Measurements from ENCODE around the gene PIERCE2.
"Not testable (repeated sequence)": the region's sequence is repeated elsewhere in the genome, so short reads cannot be mapped to it uniquely, and the experiment has no call there.

Gene PIERCE2

GRCh38 chr15:55401786-55402246 lies 6.5 kb upstream of the PIERCE2 start:
- Mint-ChIP-seq H3K4me3 (no peak overlapping the region), H3K36me3 (ENCODE audit: low read depth) (peaks cover 9% of the 10 kb centered on the region), H3K9me3 (no peaks in the 10 kb centered on the region), H3K4me1 (ENCODE audit: low read depth) (peaks cover 27% of the 10 kb centered on the region), H3K27ac (no peak overlapping the region), H3K27me3 (ENCODE audit: low read depth) (no peaks in the 10 kb centered on the region)
- no peak for DNase-seq (ENCODE audit: low spot score)

GRCh38 chr15:55402707-55403106 lies 5.6 kb upstream of the PIERCE2 start:
- H3K27ac Mint-ChIP-seq = peak overlapping the region; percentile 53
- peaks cover 32% of the 10 kb centered on the region for H3K4me1 Mint-ChIP-seq (ENCODE audit: low read depth)
- H3K9me3 Mint-ChIP-seq = no peaks in the 10 kb centered on the region
- DNase-seq (ENCODE audit: low spot score) = no peak
- H3K36me3 Mint-ChIP-seq (ENCODE audit: low read depth) = peaks cover 7% of the 10 kb centered on the region
- H3K27me3 Mint-ChIP-seq (ENCODE audit: low read depth) = no peaks in the 10 kb centered on the region
- peak overlapping the region; percentile 30 for H3K4me3 Mint-ChIP-seq

GRCh38 chr15:55403531-55403930 lies 4.8 kb upstream of the PIERCE2 start:
- Mint-ChIP-seq H3K27me3 (ENCODE audit: low read depth) (no peaks in the 10 kb centered on the region), H3K27ac (peak overlapping the region; percentile 29), H3K4me1 (ENCODE audit: low read depth) (peaks cover 34% of the 10 kb centered on the region), H3K36me3 (ENCODE audit: low read depth) (peaks cover 7% of the 10 kb centered on the region), H3K4me3 (peak overlapping the region; percentile 51), H3K9me3 (no peaks in the 10 kb centered on the region)
- no peak for DNase-seq (ENCODE audit: low spot score)

- peaks cover 29% of the 10 kb centered on the region for H3K4me1 Mint-ChIP-seq (ENCODE audit: low read depth)
- no peak for DNase-seq (ENCODE audit: low spot score)
- peak overlapping the region; percentile 97 for H3K4me3 Mint-ChIP-seq
- H3K27ac Mint-ChIP-seq = peak overlapping the region; percentile 95
- H3K9me3 Mint-ChIP-seq = no peaks in the 10 kb centered on the region
- H3K36me3 Mint-ChIP-seq (ENCODE audit: low read depth) = no peaks in the 10 kb centered on the region
- no peaks in the 10 kb centered on the region for H3K27me3 Mint-ChIP-seq (ENCODE audit: low read depth)
Measured at GRCh38 chr15:55407498-55408011, 740 bp upstream of the PIERCE2 start.

GRCh38 chr15:55408976-55409375 lies 681 bp downstream of the PIERCE2 start:
- Mint-ChIP-seq H3K27ac (peak overlapping the region; percentile 95), H3K4me1 (ENCODE audit: low read depth) (peaks cover 17% of the 10 kb centered on the region), H3K4me3 (peak overlapping the region; percentile 97)
- not testable (repeated sequence) for DNase-seq (ENCODE audit: low spot score); H3K27me3 Mint-ChIP-seq (ENCODE audit: low read depth); H3K9me3 Mint-ChIP-seq; H3K36me3 Mint-ChIP-seq (ENCODE audit: low read depth)

GRCh38 chr15:55417678-55418077 lies 9.4 kb downstream of the PIERCE2 start:
- not testable (repeated sequence) for H3K27ac Mint-ChIP-seq; H3K4me1 Mint-ChIP-seq (ENCODE audit: low read depth)

GRCh38 chr15:55420171-55420866 lies 12.0 kb downstream of the PIERCE2 start:
- no peak for DNase-seq (ENCODE audit: low spot score)
- Mint-ChIP-seq H3K9me3 (no peaks in the 10 kb centered on the region), H3K4me1 (ENCODE audit: low read depth) (no peaks in the 10 kb centered on the region), H3K4me3 (no peak overlapping the region), H3K27me3 (ENCODE audit: low read depth) (no peaks in the 10 kb centered on the region), H3K36me3 (ENCODE audit: low read depth) (no peaks in the 10 kb centered on the region), H3K27ac (no peak overlapping the region)

More at GRCh38 chr15:55417678-55418077, 9.4 kb downstream of the PIERCE2 start:
- H3K9me3 Mint-ChIP-seq; H3K36me3 Mint-ChIP-seq (ENCODE audit: low read depth); H3K4me3 Mint-ChIP-seq; DNase-seq (ENCODE audit: low spot score); H3K27me3 Mint-ChIP-seq (ENCODE audit: low read depth): not testable (repeated sequence)

GRCh38 chr15:55422089-55422488 lies 13.8 kb downstream of the PIERCE2 start:
- DNase-seq (ENCODE audit: low spot score) = no peak
- Mint-ChIP-seq H3K36me3 (ENCODE audit: low read depth) (no peaks in the 10 kb centered on the region), H3K27me3 (ENCODE audit: low read depth) (peaks cover 4% of the 10 kb centered on the region), H3K9me3 (no peaks in the 10 kb centered on the region), H3K4me3 (no peak overlapping the region), H3K27ac (no peak overlapping the region), H3K4me1 (ENCODE audit: low read depth) (no peaks in the 10 kb centered on the region)

- no peak for DNase-seq (ENCODE audit: low spot score)
Measured at GRCh38 chr15:55434989-55435825, 26.9 kb downstream of the PIERCE2 start.

GRCh38 chr15:55443141-55443540 lies 34.8 kb downstream of the PIERCE2 start:
- H3K27me3 Mint-ChIP-seq (ENCODE audit: low read depth); H3K4me1 Mint-ChIP-seq (ENCODE audit: low read depth); H3K9me3 Mint-ChIP-seq; DNase-seq (ENCODE audit: low spot score); H3K36me3 Mint-ChIP-seq (ENCODE audit: low read depth); H3K4me3 Mint-ChIP-seq; H3K27ac Mint-ChIP-seq: not testable (repeated sequence)

More at GRCh38 chr15:55434989-55435825, 26.9 kb downstream of the PIERCE2 start:
- Mint-ChIP-seq H3K27ac (no peak overlapping the region), H3K36me3 (ENCODE audit: low read depth) (no peaks in the 10 kb centered on the region), H3K9me3 (no peaks in the 10 kb centered on the region), H3K4me1 (ENCODE audit: low read depth) (peaks cover 3% of the 10 kb centered on the region), H3K4me3 (no peak overlapping the region), H3K27me3 (ENCODE audit: low read depth) (peaks cover 2% of the 10 kb centered on the region)

GRCh38 chr15:55445936-55446335 lies 37.6 kb downstream of the PIERCE2 start:
- H3K27me3 Mint-ChIP-seq (ENCODE audit: low read depth); H3K36me3 Mint-ChIP-seq (ENCODE audit: low read depth); H3K27ac Mint-ChIP-seq; H3K4me3 Mint-ChIP-seq; H3K4me1 Mint-ChIP-seq (ENCODE audit: low read depth); DNase-seq (ENCODE audit: low spot score); H3K9me3 Mint-ChIP-seq: not testable (repeated sequence)

- not testable (repeated sequence) for H3K4me1 Mint-ChIP-seq (ENCODE audit: low read depth); H3K27ac Mint-ChIP-seq; DNase-seq (ENCODE audit: low spot score); H3K27me3 Mint-ChIP-seq (ENCODE audit: low read depth); H3K9me3 Mint-ChIP-seq; H3K4me3 Mint-ChIP-seq; H3K36me3 Mint-ChIP-seq (ENCODE audit: low read depth)
Measured at GRCh38 chr15:55446379-55447029, 38.2 kb downstream of the PIERCE2 start.

- H3K4me1 Mint-ChIP-seq (ENCODE audit: low read depth); H3K27ac Mint-ChIP-seq; H3K9me3 Mint-ChIP-seq; DNase-seq (ENCODE audit: low spot score); H3K4me3 Mint-ChIP-seq; H3K27me3 Mint-ChIP-seq (ENCODE audit: low read depth); H3K36me3 Mint-ChIP-seq (ENCODE audit: low read depth): not testable (repeated sequence)
Measured at GRCh38 chr15:55447030-55447394, 38.7 kb downstream of the PIERCE2 start.

Measured in T-helper 2 cell treated with Interferon-gamma antibody and Interleukin-4, amounts not matched to agents 5 μg/mL and 100 μg/mL, for 36 hours (primary cell).